Measurements from ENCODE around the gene FAM241A.
"Not testable (repeated sequence)": the region's sequence is repeated elsewhere in the genome, so short reads cannot be mapped to it uniquely, and the experiment has no call there.

The FAM241A gene

GRCh38 chr4:112156112-112156511 is 10.9 kb downstream of the FAM241A start:
- Histone ChIP-seq H3K4me3 (ENCODE audit: low read length) (no peak overlapping the region), H3K36me3 (replicated peaks; ENCODE audit: low read depth, low read length) (no peaks in the 10 kb centered on the region), H3K27ac (ENCODE audit: low read length) (no peak overlapping the region), H4K20me1 (ENCODE audit: insufficient read depth, low read length) (no peaks in the 10 kb centered on the region), H3K27me3 (ENCODE audit: low read depth, low read length) (no peaks in the 10 kb centered on the region), H3K4me2 (ENCODE audit: low read length) (peak overlapping the region; percentile 21), H3K9ac (ENCODE audit: low read length) (no peak overlapping the region), H2AFZ (ENCODE audit: low read depth, low read length) (no peak overlapping the region), H3K9me3 (ENCODE audit: insufficient read depth, low read length) (no peaks in the 10 kb centered on the region), H3K4me1 (ENCODE audit: low read length) (peaks cover 39% of the 10 kb centered on the region), H3K79me2 (ENCODE audit: low read length) (peaks cover 41% of the 10 kb centered on the region)
- TF ChIP-seq EZH2phosphoT487 (IDR thresholded peaks at IDR 0.05; ENCODE audit: low read depth): no peak
- TF ChIP-seq CTCF (IDR thresholded peaks at IDR 0.05; ENCODE audit: low read depth, low read length): no peak

- no peak for TF ChIP-seq CTCF (IDR thresholded peaks at IDR 0.05; ENCODE audit: low read depth, low read length)
- TF ChIP-seq EZH2phosphoT487 (IDR thresholded peaks at IDR 0.05; ENCODE audit: low read depth): no peak
- Histone ChIP-seq H3K79me2 (ENCODE audit: low read length) (peaks cover 41% of the 10 kb centered on the region), H2AFZ (ENCODE audit: low read depth, low read length) (no peak overlapping the region), H3K4me3 (ENCODE audit: low read length) (no peak overlapping the region), H3K27me3 (ENCODE audit: low read depth, low read length) (no peaks in the 10 kb centered on the region), H3K9me3 (ENCODE audit: insufficient read depth, low read length) (no peaks in the 10 kb centered on the region), H3K4me2 (ENCODE audit: low read length) (peak overlapping the region; percentile 21), H3K36me3 (replicated peaks; ENCODE audit: low read depth, low read length) (no peaks in the 10 kb centered on the region), H3K4me1 (ENCODE audit: low read length) (peaks cover 39% of the 10 kb centered on the region), H3K27ac (ENCODE audit: low read length) (no peak overlapping the region), H4K20me1 (ENCODE audit: insufficient read depth, low read length) (no peaks in the 10 kb centered on the region), H3K9ac (ENCODE audit: low read length) (no peak overlapping the region)
Measured at GRCh38 chr4:112156553-112156952, 11.3 kb downstream of the FAM241A start.

- H3K4me1 ChIP-seq (ENCODE audit: low read length); H3K27me3 ChIP-seq (ENCODE audit: low read depth, low read length); H2AFZ ChIP-seq (ENCODE audit: low read depth, low read length); H3K27ac ChIP-seq (ENCODE audit: low read length); H3K9me3 ChIP-seq (ENCODE audit: insufficient read depth, low read length); H3K4me3 ChIP-seq (ENCODE audit: low read length); H3K4me2 ChIP-seq (ENCODE audit: low read length); H3K9ac ChIP-seq (ENCODE audit: low read length); H4K20me1 ChIP-seq (ENCODE audit: insufficient read depth, low read length); H3K79me2 ChIP-seq (ENCODE audit: low read length); H3K36me3 ChIP-seq (replicated peaks; ENCODE audit: low read depth, low read length): not testable (repeated sequence)
Measured at GRCh38 chr4:112163706-112164105, 18.5 kb downstream of the FAM241A start.

- Histone ChIP-seq H4K20me1 (ENCODE audit: insufficient read depth, low read length) (no peaks in the 10 kb centered on the region), H3K9me3 (ENCODE audit: insufficient read depth, low read length) (no peaks in the 10 kb centered on the region), H3K4me3 (ENCODE audit: low read length) (no peak overlapping the region), H3K4me1 (ENCODE audit: low read length) (peaks cover 8% of the 10 kb centered on the region), H2AFZ (ENCODE audit: low read depth, low read length) (no peak overlapping the region), H3K79me2 (ENCODE audit: low read length) (peaks cover 5% of the 10 kb centered on the region; the same call in 1 of the 2 replicates), H3K27ac (ENCODE audit: low read length) (no peak overlapping the region), H3K36me3 (replicated peaks; ENCODE audit: low read depth, low read length) (no peaks in the 10 kb centered on the region), H3K4me2 (ENCODE audit: low read length) (no peak overlapping the region), H3K9ac (ENCODE audit: low read length) (no peak overlapping the region), H3K27me3 (ENCODE audit: low read depth, low read length) (no peaks in the 10 kb centered on the region)
- TF ChIP-seq CTCF (IDR thresholded peaks at IDR 0.05; ENCODE audit: low read depth, low read length): no peak
- no peak for TF ChIP-seq EZH2phosphoT487 (IDR thresholded peaks at IDR 0.05; ENCODE audit: low read depth)
Measured at GRCh38 chr4:112167794-112168193, 22.5 kb downstream of the FAM241A start.

Data from OCI-LY3 (cell line).